NCI-H1417 treated with DMSO at 0.1 percent for 48 hours (cell line): ENCODE measurements around the gene ZC3H12D.
"Not testable (repeated sequence)": the region's sequence is repeated elsewhere in the genome, so short reads cannot be mapped to it uniquely, and the experiment has no call there.

ENCODE experiments used
- DNase-seq: peaks from one replicate; lab custom pipeline; 2025; lab: John Stamatoyannopoulos, UW

The ZC3H12D gene

GRCh38 chr6:149459761-149460160, 25.1 kb downstream of the ZC3H12D start:
- DNase-seq = no peak

DNA sequence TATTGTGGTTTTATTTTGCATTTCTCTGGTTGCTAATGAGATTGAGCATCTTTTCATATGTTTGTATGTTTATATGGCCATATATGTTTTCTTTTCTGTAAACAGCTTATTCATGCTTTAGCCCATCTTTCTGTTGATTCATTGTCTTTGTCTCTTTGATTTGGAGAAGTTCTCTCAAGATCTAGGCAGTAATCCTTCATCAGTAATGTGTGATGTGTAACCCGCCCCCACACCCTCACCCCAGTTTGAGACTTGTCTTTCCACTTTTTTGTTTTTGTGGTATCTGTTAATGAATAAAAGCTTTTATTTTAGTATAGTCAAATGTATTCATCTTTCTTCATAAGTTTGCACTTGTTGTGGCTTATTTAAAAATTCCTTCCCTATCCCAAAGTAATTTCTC, 26.0 kb downstream of the ZC3H12D start:
- DNase-seq = no peak

GRCh38 chr6:149458196-149458595, 26.6 kb downstream of the ZC3H12D start:
- no peak for DNase-seq

GRCh38 chr6:149457316-149457884, 27.4 kb downstream of the ZC3H12D start:
- no peak for DNase-seq

- DNase-seq = no peak
Observed at GRCh38 chr6:149456311-149457021, 28.3 kb downstream of the ZC3H12D start.

DNA sequence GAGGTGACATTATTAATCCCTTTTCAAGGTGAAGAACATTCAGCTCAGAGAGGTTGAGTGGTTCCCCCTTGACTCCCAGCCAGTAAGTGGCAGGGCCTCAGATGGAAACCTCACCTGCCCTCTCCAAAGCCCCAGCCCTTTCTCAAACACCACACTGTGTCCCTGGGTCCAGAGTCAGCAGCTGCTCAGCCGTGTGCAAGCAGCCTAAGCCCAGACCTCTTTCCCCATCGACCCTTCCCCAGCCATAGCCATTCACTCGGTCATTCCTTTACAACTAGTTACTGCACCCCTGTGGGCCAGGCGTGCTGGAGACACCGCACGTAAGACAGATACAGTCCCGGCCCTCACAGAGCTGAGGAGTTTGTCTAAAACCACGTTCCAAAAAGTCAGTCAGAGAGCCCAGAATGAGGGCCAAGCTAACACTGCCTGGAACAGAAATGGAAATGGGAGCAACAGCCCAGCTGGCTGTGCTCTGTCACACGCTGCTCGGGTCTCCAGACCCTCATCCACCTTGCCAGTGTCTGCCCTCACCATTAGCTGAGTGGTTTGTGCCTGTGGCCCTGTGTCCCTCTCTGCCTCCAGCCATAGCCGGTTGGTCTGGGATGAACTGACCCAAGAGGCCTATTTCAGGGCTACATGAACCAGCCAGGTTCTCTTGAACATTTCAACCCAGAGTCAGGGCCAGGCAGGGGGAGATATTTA, 29.6 kb downstream of the ZC3H12D start:
- DNase-seq = no peak

DNA sequence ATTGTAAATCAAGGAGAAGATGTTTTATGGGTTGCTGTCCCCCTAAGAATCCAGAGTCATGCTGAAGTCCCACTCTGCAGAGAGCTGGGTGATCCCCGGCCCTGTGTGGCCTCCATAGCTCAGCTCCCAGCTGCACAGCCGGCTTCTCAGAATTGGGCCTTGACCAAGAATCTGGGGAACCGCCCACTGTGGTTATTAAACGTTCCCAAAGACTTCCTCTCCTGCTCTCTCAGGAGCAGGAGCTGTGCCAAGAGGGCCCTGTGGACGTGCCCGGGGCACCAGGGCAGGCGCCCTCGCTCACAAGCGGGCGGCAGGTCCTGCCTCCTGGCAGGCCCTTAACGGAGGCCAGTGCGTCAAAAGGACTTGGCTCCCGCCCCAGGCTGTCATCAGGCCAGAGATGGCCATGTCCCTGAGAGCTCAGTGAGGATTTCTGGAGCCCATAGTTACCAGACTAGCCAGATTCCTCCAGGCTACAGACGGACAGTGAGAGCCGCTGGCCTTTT, 30.4 kb downstream of the ZC3H12D start:
- DNase-seq = no peak

DNA sequence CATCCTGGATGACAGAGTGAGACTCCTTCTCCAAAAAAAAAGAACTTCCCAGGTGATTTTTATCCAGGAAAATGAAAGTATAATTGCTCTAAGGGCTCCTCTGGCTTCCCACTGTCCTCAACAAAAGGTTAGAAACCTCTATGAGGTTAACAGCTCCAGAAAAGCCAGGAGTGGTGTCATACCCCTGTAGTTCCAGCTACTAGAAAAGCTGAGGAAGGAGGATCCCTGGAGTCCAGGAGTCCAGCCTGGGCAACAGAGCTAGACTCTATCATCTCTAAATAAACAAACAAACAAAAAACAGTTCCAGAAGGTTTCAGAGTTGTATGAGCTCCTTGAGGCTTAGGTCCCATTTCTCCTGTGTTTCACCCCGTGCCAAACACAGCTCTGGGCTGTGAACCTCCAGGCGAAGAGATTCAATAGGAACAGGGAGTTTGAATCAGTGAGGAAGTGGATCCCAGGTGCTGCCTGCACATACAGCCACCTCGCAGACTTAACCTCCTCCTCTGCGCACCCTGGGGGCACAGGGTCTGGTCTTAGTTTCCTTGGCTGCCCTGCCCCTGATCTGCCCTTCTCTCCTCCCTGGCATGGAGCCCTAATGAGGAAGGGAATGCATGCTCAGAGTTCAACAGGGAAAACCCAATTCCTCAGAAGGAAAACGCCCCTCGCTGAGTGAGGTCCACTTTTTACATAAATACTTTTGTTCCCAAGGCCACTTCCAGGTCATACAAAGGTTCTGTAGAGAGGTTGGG, 31.0 kb downstream of the ZC3H12D start:
- no peak for DNase-seq

GRCh38 chr6:149452037-149452939, 32.5 kb downstream of the ZC3H12D start:
- no peak for DNase-seq

GRCh38 chr6:149451376-149452036, 33.3 kb downstream of the ZC3H12D start:
- no peak for DNase-seq

DNA sequence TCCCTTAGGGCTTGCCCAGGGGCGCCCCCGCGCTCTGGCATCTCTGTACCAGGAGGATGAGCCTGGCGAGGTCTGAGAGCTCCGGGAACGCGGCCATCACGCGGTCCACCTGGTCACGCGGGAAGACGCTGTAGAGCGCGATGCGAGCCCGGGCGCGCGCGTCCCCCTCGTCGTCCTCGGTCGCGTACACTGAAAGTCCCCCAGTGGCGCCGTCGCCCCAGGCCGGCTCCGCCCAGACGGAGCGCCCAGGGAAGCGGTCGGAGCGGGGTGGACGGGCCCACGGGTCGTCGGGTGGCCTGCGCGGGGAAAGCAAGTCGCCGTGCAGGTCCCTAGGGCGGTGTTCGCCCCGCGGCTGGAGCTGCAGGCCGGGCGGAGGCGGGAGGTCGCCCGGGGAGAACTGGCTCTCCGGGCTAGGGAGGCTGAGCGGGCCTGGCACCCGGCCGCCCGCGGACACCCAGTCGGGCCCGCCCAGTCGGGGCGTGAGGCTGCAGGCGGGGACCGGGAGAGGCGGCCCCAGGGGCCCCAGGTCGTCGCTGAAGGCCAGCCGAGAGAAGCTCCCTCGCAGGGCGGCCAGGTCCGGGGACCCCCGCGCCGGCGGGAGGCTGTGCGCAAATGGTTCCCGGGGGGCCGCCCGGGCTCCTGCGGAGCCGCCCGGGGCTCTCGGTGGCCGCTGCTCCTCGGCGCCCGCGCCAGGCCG, 34.0 kb downstream of the ZC3H12D start:
- no peak for DNase-seq

GRCh38 chr6:149449831-149450678, 34.8 kb downstream of the ZC3H12D start:
- DNase-seq = no peak

- DNase-seq = no peak
Observed at GRCh38 chr6:149448821-149449453, 35.9 kb downstream of the ZC3H12D start.

- DNase-seq = no peak
Observed at GRCh38 chr6:149446791-149447376, 37.9 kb downstream of the ZC3H12D start.

- DNase-seq = no peak
Observed at GRCh38 chr6:149445573-149445972, 39.2 kb downstream of the ZC3H12D start.

DNA sequence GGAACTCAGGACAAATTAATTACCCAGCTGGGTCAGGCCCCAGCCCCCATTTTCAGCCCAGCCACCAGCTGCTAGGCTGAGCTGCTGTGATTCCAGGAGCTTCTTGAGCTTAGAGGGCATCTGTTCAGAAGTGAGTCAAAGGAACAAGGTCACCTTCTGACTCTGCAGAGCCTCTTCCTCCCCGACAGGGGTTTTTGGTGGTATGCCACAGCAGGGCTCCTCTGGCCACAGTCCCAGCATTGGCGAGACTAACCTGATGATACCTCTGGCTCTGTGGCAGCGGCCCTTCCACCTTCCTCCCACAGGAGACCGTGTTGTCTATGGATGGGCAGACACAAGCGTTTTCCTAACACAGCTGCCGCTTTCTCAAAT, 39.7 kb downstream of the ZC3H12D start:
- no peak for DNase-seq

DNA sequence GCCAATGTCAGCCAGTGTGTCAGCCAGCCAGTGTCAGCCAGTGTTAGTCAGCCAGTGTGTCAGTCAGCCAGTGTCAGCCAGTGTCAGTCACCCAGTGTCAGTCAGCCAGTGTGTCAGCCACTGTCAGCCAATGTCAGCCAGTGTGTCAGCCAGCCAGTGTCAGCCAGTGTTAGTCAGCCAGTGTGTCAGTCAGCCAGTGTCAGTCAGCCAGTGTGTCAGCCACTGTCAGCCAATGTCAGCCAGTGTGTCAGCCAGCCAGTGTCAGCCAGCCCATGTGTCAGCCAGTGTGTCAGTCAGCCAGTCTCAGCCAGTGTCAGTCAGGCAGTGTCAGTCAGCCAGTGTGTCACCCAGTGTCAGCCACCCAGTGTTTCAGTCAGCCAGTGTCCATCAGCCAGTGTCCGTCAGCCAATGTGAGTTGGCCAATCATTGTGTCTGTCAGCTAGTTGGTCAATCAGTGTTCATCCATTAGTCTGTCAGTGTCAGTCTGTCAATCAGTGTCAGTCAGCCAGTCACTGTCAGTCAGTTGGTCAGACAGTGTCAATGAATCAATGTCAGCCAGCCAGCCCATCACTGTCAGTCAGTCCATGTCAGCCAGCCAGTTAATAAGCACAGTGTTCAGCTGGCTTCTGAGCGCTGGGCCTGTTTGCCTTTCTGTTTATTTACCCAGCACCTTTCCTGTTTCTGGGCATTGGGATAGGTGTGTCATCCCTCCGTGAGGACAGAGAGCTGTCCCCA, 40.3 kb downstream of the ZC3H12D start:
- DNase-seq = not testable (repeated sequence)
